ENCODE data around the gene CRYZL1.

CRYZL1 gene

GRCh38 chr21:33674226-33674625 is 32.7 kb upstream of the CRYZL1 start:
- no peak for DNase-seq
- Histone ChIP-seq H3K4me2 (ENCODE audit: low read length, poor library complexity, severe bottlenecking) (no peak overlapping the region), H2BK15ac (ENCODE audit: low read depth, poor library complexity, severe bottlenecking) (no peak overlapping the region), H3K36me3 (ENCODE audit: control insufficient read depth in 1 of 2, insufficient read depth in 2 of 2, low read depth in 1 of 2, low read length in 2 of 2) (no peaks in the 10 kb centered on the region), H3K4me1 (ENCODE audit: control insufficient read depth, insufficient read depth, low read depth, low read length) (peaks cover 2% of the 10 kb centered on the region), H4K8ac (ENCODE audit: low read length) (no peak overlapping the region), H3K4me3 (ENCODE audit: insufficient read depth in 1 of 2, low read depth in 1 of 2, low read length in 2 of 2) (no peak overlapping the region), H2AFZ (ENCODE audit: low read depth, low read length) (no peak overlapping the region), H3K9ac (ENCODE audit: low read length) (no peak overlapping the region), H3K9me3 (ENCODE audit: control insufficient read depth, low read length) (no peaks in the 10 kb centered on the region), H3K14ac (ENCODE audit: low read length in 2 of 2) (no peak overlapping the region), H3K23ac (ENCODE audit: low read length in 2 of 2) (no peak overlapping the region), H2BK5ac (ENCODE audit: low read depth, low read length, poor library complexity, severe bottlenecking) (no peak overlapping the region), H3K27ac (ENCODE audit: low read length, poor library complexity, severe bottlenecking) (no peak overlapping the region), H3K79me1 (replicated peaks; ENCODE audit: low read length, poor library complexity, severe bottlenecking) (peaks cover 14% of the 10 kb centered on the region), H3K4ac (ENCODE audit: low read depth in 1 of 2, low read length in 2 of 2) (no peak overlapping the region), H3K18ac (ENCODE audit: low read depth in 1 of 2, low read length in 2 of 2) (no peak overlapping the region), H2BK120ac (ENCODE audit: low read depth, low read length) (no peak overlapping the region), H3K27me3 (ENCODE audit: control insufficient read depth in 1 of 2, insufficient read depth in 1 of 2, low read length in 2 of 2) (no peaks in the 10 kb centered on the region), H2AK5ac (ENCODE audit: low read length, severe bottlenecking) (no peak overlapping the region), H4K91ac (ENCODE audit: low read length) (no peak overlapping the region), H2BK12ac (ENCODE audit: low read length in 2 of 2) (no peak overlapping the region)
- WGBS, result 96% methylated on average over 1 of the region's 1 CpG

GRCh38 chr21:33673473-33673872 is 31.9 kb upstream of the CRYZL1 start:
- Histone ChIP-seq H3K18ac (ENCODE audit: low read depth in 1 of 2, low read length in 2 of 2) (no peak overlapping the region), H3K9me3 (ENCODE audit: control insufficient read depth, low read length) (no peaks in the 10 kb centered on the region), H3K23ac (ENCODE audit: low read length in 2 of 2) (no peak overlapping the region), H3K79me1 (replicated peaks; ENCODE audit: low read length, poor library complexity, severe bottlenecking) (peaks cover 14% of the 10 kb centered on the region), H2AFZ (ENCODE audit: low read depth, low read length) (no peak overlapping the region), H2BK15ac (ENCODE audit: low read depth, poor library complexity, severe bottlenecking) (no peak overlapping the region), H3K27me3 (ENCODE audit: control insufficient read depth in 1 of 2, insufficient read depth in 1 of 2, low read length in 2 of 2) (no peaks in the 10 kb centered on the region), H4K8ac (ENCODE audit: low read length) (no peak overlapping the region), H2AK5ac (ENCODE audit: low read length, severe bottlenecking) (no peak overlapping the region), H3K27ac (ENCODE audit: low read length, poor library complexity, severe bottlenecking) (no peak overlapping the region), H3K4me2 (ENCODE audit: low read length, poor library complexity, severe bottlenecking) (no peak overlapping the region), H3K4me1 (ENCODE audit: control insufficient read depth, insufficient read depth, low read depth, low read length) (peaks cover 2% of the 10 kb centered on the region), H3K36me3 (ENCODE audit: control insufficient read depth in 1 of 2, insufficient read depth in 2 of 2, low read depth in 1 of 2, low read length in 2 of 2) (no peaks in the 10 kb centered on the region), H3K4me3 (ENCODE audit: insufficient read depth in 1 of 2, low read depth in 1 of 2, low read length in 2 of 2) (no peak overlapping the region), H2BK120ac (ENCODE audit: low read depth, low read length) (no peak overlapping the region), H2BK5ac (ENCODE audit: low read depth, low read length, poor library complexity, severe bottlenecking) (no peak overlapping the region), H4K91ac (ENCODE audit: low read length) (no peak overlapping the region), H3K9ac (ENCODE audit: low read length) (no peak overlapping the region), H3K14ac (ENCODE audit: low read length in 2 of 2) (no peak overlapping the region), H3K4ac (ENCODE audit: low read depth in 1 of 2, low read length in 2 of 2) (no peak overlapping the region), H2BK12ac (ENCODE audit: low read length in 2 of 2) (no peak overlapping the region)
- no peak for DNase-seq
- WGBS, result 89% methylated on average over 8 of the region's 8 CpGs

GRCh38 chr21:33670076-33670978 is 28.8 kb upstream of the CRYZL1 start:
- Histone ChIP-seq H3K79me1 (replicated peaks; ENCODE audit: low read length, poor library complexity, severe bottlenecking) (peaks cover 11% of the 10 kb centered on the region), H3K23ac (ENCODE audit: low read length in 2 of 2) (no peak overlapping the region), H3K14ac (ENCODE audit: low read length in 2 of 2) (no peak overlapping the region), H4K8ac (ENCODE audit: low read length) (no peak overlapping the region), H3K27me3 (ENCODE audit: control insufficient read depth in 1 of 2, insufficient read depth in 1 of 2, low read length in 2 of 2) (no peaks in the 10 kb centered on the region), H2BK12ac (ENCODE audit: low read length in 2 of 2) (no peak overlapping the region), H3K36me3 (ENCODE audit: control insufficient read depth in 1 of 2, insufficient read depth in 2 of 2, low read depth in 1 of 2, low read length in 2 of 2) (no peaks in the 10 kb centered on the region), H3K18ac (ENCODE audit: low read depth in 1 of 2, low read length in 2 of 2) (peak overlapping the region in 1 of 2 experiments; percentile 3), H4K91ac (ENCODE audit: low read length) (no peak overlapping the region), H3K9me3 (ENCODE audit: control insufficient read depth, low read length) (no peaks in the 10 kb centered on the region), H3K4me2 (ENCODE audit: low read length, poor library complexity, severe bottlenecking) (no peak overlapping the region), H3K27ac (ENCODE audit: low read length, poor library complexity, severe bottlenecking) (no peak overlapping the region), H2AFZ (ENCODE audit: low read depth, low read length) (no peak overlapping the region), H3K4ac (ENCODE audit: low read depth in 1 of 2, low read length in 2 of 2) (no peak overlapping the region), H2BK120ac (ENCODE audit: low read depth, low read length) (no peak overlapping the region), H3K4me1 (ENCODE audit: control insufficient read depth, insufficient read depth, low read depth, low read length) (peaks cover 7% of the 10 kb centered on the region), H3K4me3 (ENCODE audit: insufficient read depth in 1 of 2, low read depth in 1 of 2, low read length in 2 of 2) (no peak overlapping the region), H2BK15ac (ENCODE audit: low read depth, poor library complexity, severe bottlenecking) (no peak overlapping the region), H2BK5ac (ENCODE audit: low read depth, low read length, poor library complexity, severe bottlenecking) (no peak overlapping the region), H2AK5ac (ENCODE audit: low read length, severe bottlenecking) (no peak overlapping the region), H3K9ac (ENCODE audit: low read length) (no peak overlapping the region)
- no peak for DNase-seq
- 95% methylated on average over 5 of the region's 6 CpGs for WGBS

GRCh38 chr21:33668620-33669019 is 27.1 kb upstream of the CRYZL1 start:
- Histone ChIP-seq H3K18ac (ENCODE audit: low read depth in 1 of 2, low read length in 2 of 2) (no peak overlapping the region), H3K27ac (ENCODE audit: low read length, poor library complexity, severe bottlenecking) (no peak overlapping the region), H3K79me1 (replicated peaks; ENCODE audit: low read length, poor library complexity, severe bottlenecking) (peaks cover 12% of the 10 kb centered on the region), H3K4me3 (ENCODE audit: insufficient read depth in 1 of 2, low read depth in 1 of 2, low read length in 2 of 2) (no peak overlapping the region), H2BK5ac (ENCODE audit: low read depth, low read length, poor library complexity, severe bottlenecking) (no peak overlapping the region), H3K14ac (ENCODE audit: low read length in 2 of 2) (no peak overlapping the region), H3K36me3 (ENCODE audit: control insufficient read depth in 1 of 2, insufficient read depth in 2 of 2, low read depth in 1 of 2, low read length in 2 of 2) (no peaks in the 10 kb centered on the region), H3K4me1 (ENCODE audit: control insufficient read depth, insufficient read depth, low read depth, low read length) (peaks cover 10% of the 10 kb centered on the region), H2BK120ac (ENCODE audit: low read depth, low read length) (no peak overlapping the region), H2AK5ac (ENCODE audit: low read length, severe bottlenecking) (no peak overlapping the region), H3K23ac (ENCODE audit: low read length in 2 of 2) (no peak overlapping the region), H3K4ac (ENCODE audit: low read depth in 1 of 2, low read length in 2 of 2) (no peak overlapping the region), H4K91ac (ENCODE audit: low read length) (no peak overlapping the region), H3K9me3 (ENCODE audit: control insufficient read depth, low read length) (no peaks in the 10 kb centered on the region), H3K9ac (ENCODE audit: low read length) (no peak overlapping the region), H2BK15ac (ENCODE audit: low read depth, poor library complexity, severe bottlenecking) (no peak overlapping the region), H2BK12ac (ENCODE audit: low read length in 2 of 2) (no peak overlapping the region), H3K27me3 (ENCODE audit: control insufficient read depth in 1 of 2, insufficient read depth in 1 of 2, low read length in 2 of 2) (no peaks in the 10 kb centered on the region), H3K4me2 (ENCODE audit: low read length, poor library complexity, severe bottlenecking) (no peak overlapping the region), H2AFZ (ENCODE audit: low read depth, low read length) (no peak overlapping the region), H4K8ac (ENCODE audit: low read length) (peak overlapping the region; percentile 19)
- WGBS, result 97% methylated on average over 2 of the region's 2 CpGs
- DNase-seq, result no peak
